Stimulated activated naive B cell treated with anti-CD40 and anti-IgM and Interleukin-4, amounts not matched to agents 10 μg/mL and 1 μg/mL and 100 μg/mL, for 72 hours (primary cell): ENCODE measurements around the gene CAPZB.
A peak's percentile ranks its signal among the peaks of the same experiment; 100 is the strongest.

Source experiments
- ATAC-seq, 2 donors: fragments of 150-1000 bp; cut with Tn5 transposase; replicated peaks; 2 replicates each; pipeline ENCODE4 v1.10.0; 2021; ENCODE audit warnings: moderate library complexity in 1 of 2
- DNase-seq: peaks from one replicate; pipeline ENCODE4 v3.0.0; 2021
- H3K27ac Mint-ChIP-seq: one replicate; pipeline ENCODE4 v1.8.0; 2022; ENCODE audit warnings: mild to moderate bottlenecking, mixed read lengths
- H3K27me3 Mint-ChIP-seq, 2 donors: one replicate each; pipeline ENCODE4 v1.8.0; 2022; ENCODE audit warnings: mixed read lengths in 2 of 2
- H3K36me3 Mint-ChIP-seq, 2 donors: one replicate each; pipeline ENCODE4 v1.8.0; 2022; ENCODE audit warnings: mixed read lengths in 2 of 2, mild to moderate bottlenecking in 1 of 2
- H3K4me1 Mint-ChIP-seq, 2 donors: one replicate each; pipeline ENCODE4 v1.8.0; 2022; ENCODE audit warnings: mixed read lengths in 2 of 2, mild to moderate bottlenecking in 1 of 2
- H3K4me3 Mint-ChIP-seq, 2 donors: one replicate each; pipeline ENCODE4 v1.8.0; 2022; ENCODE audit warnings: mild to moderate bottlenecking in 2 of 2, mixed read lengths in 2 of 2, moderate library complexity in 1 of 2
- H3K9me3 Mint-ChIP-seq, 2 donors: one replicate each; pipeline ENCODE4 v1.8.0; 2022; ENCODE audit warnings: mixed read lengths in 2 of 2, mild to moderate bottlenecking in 1 of 2

CAPZB gene

DNA sequence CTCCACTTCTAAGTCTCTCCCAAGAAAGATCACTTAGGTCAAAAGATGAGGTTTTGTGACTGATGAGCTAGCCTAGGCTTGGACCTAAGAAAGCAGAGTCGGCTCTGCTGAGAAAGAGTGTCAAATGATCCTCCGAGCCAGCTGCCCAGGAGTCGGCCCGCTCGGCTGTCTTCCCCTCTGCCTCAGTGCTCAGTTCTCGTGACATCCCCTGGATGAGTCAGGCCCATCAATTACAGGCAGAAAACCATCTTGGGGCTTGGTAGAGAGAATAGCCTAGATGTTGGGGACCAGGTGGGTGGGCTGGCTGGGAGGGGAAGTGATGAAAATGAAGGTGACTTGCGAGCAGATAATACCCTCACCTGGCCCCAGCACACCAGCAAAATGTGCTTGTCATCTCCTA is 112.7 kb downstream of the CAPZB start:
- H3K4me1 Mint-ChIP-seq = peaks cover 3 to 21% of the 10 kb centered on the region in 2 donors
- ATAC-seq (no peak), DNase-seq (no peak)
- H3K9me3 Mint-ChIP-seq = no peaks in the 10 kb centered on the region
- H3K27me3 Mint-ChIP-seq = no peaks in the 10 kb centered on the region
- H3K27ac Mint-ChIP-seq = peak overlapping the region; percentile 37
- peaks cover 15 to 52% of the 10 kb centered on the region in 2 donors for H3K36me3 Mint-ChIP-seq
- no peak overlapping the region for H3K4me3 Mint-ChIP-seq

- ATAC-seq (no peak), DNase-seq (no peak)
- H3K4me3 Mint-ChIP-seq = no peak overlapping the region
- H3K27ac Mint-ChIP-seq = no peak overlapping the region
- H3K9me3 Mint-ChIP-seq = no peaks in the 10 kb centered on the region
- H3K27me3 Mint-ChIP-seq = no peaks in the 10 kb centered on the region
- peaks cover 14 to 53% of the 10 kb centered on the region in 2 donors for H3K36me3 Mint-ChIP-seq
- H3K4me1 Mint-ChIP-seq = peaks cover 3 to 21% of the 10 kb centered on the region in 2 donors
These were observed 113.2 kb downstream of the CAPZB start for GRCh38 chr1:19372136-19372514.

DNA sequence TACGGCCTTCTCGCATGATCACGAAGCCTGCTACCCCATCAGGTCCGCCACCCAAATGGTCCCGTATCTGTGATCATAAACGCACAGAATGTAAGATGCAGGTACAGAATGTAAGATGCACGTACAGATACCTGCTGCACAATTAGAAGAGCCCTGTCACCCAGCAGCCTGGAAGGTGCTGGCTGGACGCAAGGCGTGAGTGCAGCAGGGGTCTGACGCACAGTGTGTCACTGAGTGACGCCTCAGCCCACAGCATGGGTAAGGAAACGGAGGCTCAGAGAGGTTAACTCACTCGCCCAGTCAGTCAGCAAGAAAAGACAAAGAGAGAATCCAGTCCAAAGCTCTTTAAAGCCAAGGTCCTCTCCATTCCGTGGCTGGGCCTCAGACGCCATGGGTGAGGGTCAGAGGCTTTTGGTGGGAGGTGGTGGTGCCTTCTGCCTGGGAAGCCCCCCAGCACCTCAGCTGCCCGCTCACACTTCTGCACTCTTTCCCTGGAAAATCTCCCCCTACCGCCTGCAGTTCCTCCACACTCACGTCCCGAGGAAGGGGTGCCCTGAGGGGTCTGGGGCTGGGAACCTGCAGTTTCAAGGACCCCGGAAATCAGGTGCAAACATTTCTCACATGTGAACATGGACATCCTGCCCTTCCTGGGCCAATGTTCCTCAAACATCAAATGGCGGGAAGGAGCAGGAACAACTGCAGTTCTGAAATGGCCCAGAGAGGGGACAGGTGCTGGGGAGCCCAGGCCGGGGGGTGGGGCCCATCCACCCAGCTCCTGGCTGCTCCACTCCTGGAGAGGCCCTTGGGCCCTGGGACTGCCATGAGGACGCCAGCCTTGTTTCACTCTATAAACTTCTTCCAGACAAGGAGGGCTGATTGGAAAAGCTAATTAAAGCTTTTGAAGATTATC is 113.9 kb downstream of the CAPZB start:
- DNase-seq (no peak), ATAC-seq (no peak)
- Mint-ChIP-seq H3K4me3 (no peak overlapping the region), H3K27ac (peak overlapping the region; percentile 67), H3K27me3 (no peaks in the 10 kb centered on the region), H3K9me3 (no peaks in the 10 kb centered on the region), H3K36me3 (peaks cover 15 to 52% of the 10 kb centered on the region in 2 donors), H3K4me1 (peaks cover 3 to 26% of the 10 kb centered on the region in 2 donors)

DNA sequence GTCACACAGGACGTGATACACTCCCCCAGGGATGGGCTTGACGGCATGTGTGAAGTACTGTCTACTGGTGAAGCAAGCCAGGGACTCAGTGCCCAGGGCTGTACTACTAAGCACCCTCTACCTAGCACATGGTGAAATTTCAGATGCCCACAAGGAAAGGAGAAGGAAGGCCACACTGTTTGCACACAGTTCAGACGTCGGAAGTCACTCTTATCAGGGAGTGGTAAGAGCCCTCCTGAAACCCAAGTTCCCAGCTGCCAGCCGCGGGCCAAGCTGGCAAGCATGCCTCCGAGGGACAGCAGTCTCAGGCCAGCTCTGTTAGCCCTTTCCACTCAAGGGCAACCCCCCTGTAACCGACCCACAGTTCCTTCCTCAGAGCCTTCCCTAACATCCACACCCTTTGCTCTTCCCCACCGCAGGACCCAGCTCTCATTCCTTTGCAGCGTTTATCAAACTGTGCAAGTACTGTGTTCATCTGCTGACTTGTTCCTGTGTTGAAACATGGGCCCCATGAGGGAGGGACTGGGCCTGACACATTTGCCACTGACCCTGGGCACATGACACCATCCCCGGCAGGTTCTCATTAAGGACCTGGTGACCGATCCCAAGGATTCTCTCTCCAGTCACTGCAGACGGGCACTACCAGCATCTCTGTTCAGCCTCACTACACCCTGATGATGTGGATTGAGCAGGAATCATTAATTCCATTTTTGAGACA is 114.7 kb downstream of the CAPZB start:
- Mint-ChIP-seq H3K4me3 (no peak overlapping the region), H3K27ac (peak overlapping the region; percentile 78), H3K36me3 (peaks cover 14 to 51% of the 10 kb centered on the region in 2 donors), H3K27me3 (no peaks in the 10 kb centered on the region), H3K4me1 (peaks cover 3 to 22% of the 10 kb centered on the region in 2 donors), H3K9me3 (no peaks in the 10 kb centered on the region)
- no peak for DNase-seq
- no peak for ATAC-seq

- DNase-seq = no peak
- Mint-ChIP-seq H3K27ac (peak overlapping the region; percentile 59), H3K9me3 (no peaks in the 10 kb centered on the region), H3K36me3 (peaks cover 17 to 50% of the 10 kb centered on the region in 2 donors), H3K4me3 (no peak overlapping the region), H3K27me3 (no peaks in the 10 kb centered on the region), H3K4me1 (peaks cover 3 to 18% of the 10 kb centered on the region in 2 donors)
- ATAC-seq = no peak
These were observed 115.8 kb downstream of the CAPZB start for GRCh38 chr1:19369396-19370090.

DNA sequence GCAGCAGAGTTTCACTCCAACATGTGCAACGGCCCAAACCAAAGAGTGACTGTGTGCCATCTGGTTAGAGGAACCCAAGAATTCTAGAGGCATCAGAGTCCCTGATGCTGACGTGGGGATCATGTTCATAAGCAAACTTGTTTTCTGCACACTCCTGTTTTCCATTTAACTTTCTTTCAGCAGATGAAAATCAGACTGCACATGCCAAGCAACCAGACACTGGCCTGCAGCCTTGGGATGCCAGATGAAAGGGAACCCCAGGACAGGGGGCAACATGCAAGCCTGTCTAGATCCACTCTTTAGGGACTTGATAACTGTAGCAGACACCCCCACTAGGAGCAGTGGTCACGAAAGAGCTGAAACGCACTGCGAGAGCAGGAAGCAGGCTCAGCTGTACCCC is 116.4 kb downstream of the CAPZB start:
- H3K36me3 Mint-ChIP-seq = peaks cover 20 to 49% of the 10 kb centered on the region in 2 donors
- DNase-seq = no peak
- no peak for ATAC-seq
- no peak overlapping the region for H3K4me3 Mint-ChIP-seq
- no peaks in the 10 kb centered on the region for H3K9me3 Mint-ChIP-seq
- H3K27me3 Mint-ChIP-seq = no peaks in the 10 kb centered on the region
- peak overlapping the region; percentile 77 for H3K27ac Mint-ChIP-seq
- H3K4me1 Mint-ChIP-seq = peaks cover 3 to 18% of the 10 kb centered on the region in 2 donors

DNA sequence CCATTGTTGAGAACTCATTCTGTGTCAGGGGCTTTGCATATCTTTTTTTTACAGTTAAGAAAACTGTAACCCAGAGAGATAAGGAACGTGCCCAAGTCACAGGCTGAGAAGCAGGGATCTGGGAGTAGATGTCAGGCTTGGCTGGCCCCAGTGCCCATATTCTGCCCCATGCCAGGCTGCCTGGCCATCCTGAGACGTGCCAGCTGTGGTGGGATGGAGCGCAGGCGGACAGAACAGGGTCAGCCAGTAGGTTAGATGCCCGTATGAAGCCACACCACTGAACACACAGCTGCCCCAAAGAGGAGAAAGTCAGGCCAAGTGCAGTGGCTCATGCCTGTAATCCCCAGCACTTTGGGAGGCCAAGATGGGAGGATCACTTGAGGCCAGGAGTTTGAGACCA is 117.3 kb downstream of the CAPZB start:
- Mint-ChIP-seq H3K4me1 (peaks cover 3 to 18% of the 10 kb centered on the region in 2 donors), H3K27me3 (no peaks in the 10 kb centered on the region), H3K36me3 (peaks cover 20 to 46% of the 10 kb centered on the region in 2 donors), H3K9me3 (no peaks in the 10 kb centered on the region), H3K4me3 (no peak overlapping the region), H3K27ac (no peak overlapping the region)
- no peak for ATAC-seq
- no peak for DNase-seq

DNA sequence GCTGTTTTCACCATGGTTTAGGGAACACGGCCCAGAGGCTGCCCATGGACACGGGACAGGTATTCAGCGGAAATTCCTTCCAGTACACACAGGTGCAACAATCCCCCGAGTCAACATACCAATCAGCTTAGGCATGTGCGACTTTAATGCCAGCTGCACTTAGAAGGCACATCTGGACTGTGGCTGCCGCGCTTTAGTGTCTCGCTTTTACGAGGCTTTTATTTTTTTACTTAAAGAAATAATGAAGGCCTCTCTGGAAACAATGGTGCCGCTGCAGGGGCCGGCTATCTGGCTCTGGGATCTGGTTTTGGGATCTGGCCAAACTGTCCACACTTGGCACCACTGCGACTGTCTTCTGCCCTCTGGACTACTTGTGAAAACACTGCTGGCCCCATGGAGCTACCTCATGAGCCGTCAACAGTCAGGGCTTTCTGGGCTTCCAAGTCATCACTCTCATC is 117.7 kb downstream of the CAPZB start:
- Mint-ChIP-seq H3K27me3 (no peaks in the 10 kb centered on the region), H3K4me1 (peaks cover 3 to 18% of the 10 kb centered on the region in 2 donors), H3K36me3 (peaks cover 20 to 42% of the 10 kb centered on the region in 2 donors), H3K27ac (no peak overlapping the region), H3K9me3 (no peaks in the 10 kb centered on the region), H3K4me3 (no peak overlapping the region)
- DNase-seq (no peak), ATAC-seq (no peak)

- Mint-ChIP-seq H3K27me3 (no peaks in the 10 kb centered on the region), H3K36me3 (peaks cover 20 to 36% of the 10 kb centered on the region in 2 donors), H3K4me1 (peaks cover 3 to 18% of the 10 kb centered on the region in 2 donors), H3K27ac (peak overlapping the region; percentile 73), H3K9me3 (no peaks in the 10 kb centered on the region), H3K4me3 (no peak overlapping the region)
- DNase-seq (no peak), ATAC-seq (no peak)
These were observed 118.5 kb downstream of the CAPZB start for GRCh38 chr1:19366599-19367536.

- DNase-seq (no peak), ATAC-seq (no peak)
- Mint-ChIP-seq H3K4me1 (peaks cover 7 to 20% of the 10 kb centered on the region in 2 donors), H3K27ac (peak overlapping the region; percentile 49), H3K4me3 (no peak overlapping the region), H3K36me3 (peaks cover 19 to 30% of the 10 kb centered on the region in 2 donors), H3K9me3 (no peaks in the 10 kb centered on the region), H3K27me3 (no peaks in the 10 kb centered on the region)
These were observed 119.6 kb downstream of the CAPZB start for GRCh38 chr1:19365721-19366120.

GRCh38 chr1:19363536-19364152 is 121.7 kb downstream of the CAPZB start:
- H3K4me3 Mint-ChIP-seq = no peak overlapping the region
- DNase-seq (no peak), ATAC-seq (no peak)
- H3K36me3 Mint-ChIP-seq = peaks cover 17 to 21% of the 10 kb centered on the region in 2 donors
- no peaks in the 10 kb centered on the region for H3K9me3 Mint-ChIP-seq
- no peaks in the 10 kb centered on the region for H3K27me3 Mint-ChIP-seq
- H3K27ac Mint-ChIP-seq = no peak overlapping the region
- peaks cover 4 to 23% of the 10 kb centered on the region in 2 donors for H3K4me1 Mint-ChIP-seq

DNA sequence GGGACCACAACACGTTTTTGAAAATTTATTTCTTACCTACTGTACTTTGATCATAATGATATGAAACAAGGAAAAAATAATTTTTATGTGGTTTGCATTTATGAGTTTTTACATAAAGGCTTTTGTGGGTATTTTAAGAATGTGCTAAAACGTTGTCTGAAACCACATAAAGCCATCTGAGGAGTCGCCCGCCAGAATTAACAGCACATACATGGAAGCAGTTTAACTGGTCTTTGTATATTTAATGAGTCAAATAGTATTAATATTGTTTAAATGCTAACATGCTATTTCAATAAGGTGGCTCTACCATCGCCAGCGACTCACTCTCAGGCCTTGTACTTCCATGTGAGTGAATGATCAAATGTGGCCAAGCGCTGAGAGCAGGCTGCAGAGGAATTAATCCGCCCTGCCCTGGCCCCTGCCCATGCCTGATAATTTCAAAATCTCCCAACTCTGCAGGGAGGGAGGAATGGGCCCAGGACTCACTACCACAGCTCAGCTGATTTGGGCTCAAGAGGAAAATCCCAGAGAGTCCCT is 123.7 kb downstream of the CAPZB start:
- Mint-ChIP-seq H3K36me3 (peaks cover 14 to 23% of the 10 kb centered on the region in 2 donors), H3K4me3 (no peak overlapping the region), H3K27me3 (no peaks in the 10 kb centered on the region), H3K4me1 (peaks cover 4 to 19% of the 10 kb centered on the region in 2 donors), H3K27ac (no peak overlapping the region), H3K9me3 (no peaks in the 10 kb centered on the region)
- no peak for DNase-seq
- no peak for ATAC-seq
